GM12878 (cell line): ENCODE results near the gene LMNTD2. TPM values are rescaled to one million over a fixed set of nuclear protein-coding genes. Genes with fewer than 3 reads are reported as not detected.

Source experiments
- ATAC-seq: fragments of 200-7000 bp; cut with Tn5 transposase; 3 replicates; pipeline ENCODE4 v1.9.1; 2020; ENCODE audit warnings: mild to moderate bottlenecking, moderate library complexity
- BruUV-seq: library from RNA; stranded (reverse); fragments of 400-500 nt; replicated peaks from 2 replicates; lab custom pipeline; 2021; lab: Mats Ljungman, UMichigan
- CTCF ChIA-PET: fragments of 300-600 bp; sonication (Branson Sonifier 250); formaldehyde crosslinking; extraction: SDS; loops from one replicate; lab custom pipeline; 2021; ENCODE audit warnings: inconsistent platforms; lab: Yijun Ruan, JAX
- POLR2A ChIA-PET: fragments of 350-600 bp; formaldehyde crosslinking; extraction: SDS; loops from one replicate; lab custom pipeline; 2021; ENCODE audit warnings: inconsistent platforms; lab: Charles Lee
- RAD21 ChIA-PET: fragments of 300-600 bp; sonication (Branson Sonifier 250); formaldehyde crosslinking; loops from one replicate; lab custom pipeline; 2023; ENCODE audit warnings: antibody characterized with exemption; ENCODE audit not compliant: unreplicated experiment; lab: Charles Lee
- SMC1A ChIA-PET: fragments of 300-600 bp; sonication (Branson Sonifier 250); formaldehyde crosslinking; loops from one replicate; lab custom pipeline; 2023; ENCODE audit not compliant: unreplicated experiment, uncharacterized antibody; lab: Charles Lee
- DNase-seq: peaks from one replicate; pipeline ENCODE4 v3.0.0-alpha.2; 2011; ENCODE audit warnings: low read depth, low spot score
- FAIRE-seq: peaks from 3 replicates; lab custom pipeline; 2011; peaks lifted over from hg19 to GRCh38; lab: Jason Lieb, UNC
- H2AFZ ChIP-seq: 2 replicates; pipeline ENCODE4 v1.6.0; 2011; ENCODE audit warnings: low read depth, low read length, control low read depth; ENCODE audit not compliant: control insufficient read depth
- H3K27ac ChIP-seq: 2 replicates; pipeline ENCODE4 v1.5.1; 2011; ENCODE audit warnings: control low read depth; ENCODE audit not compliant: control insufficient read depth, insufficient read depth
- H3K27me3 ChIP-seq, 2 experiments: replicated peaks in 1 of 2; 2 replicates each; pipeline versions ENCODE4 v1.6.0 to v1.6.1; 2011; ENCODE audit warnings: low read length in 1 of 2; ENCODE audit not compliant: control insufficient read depth in 2 of 2, insufficient read depth in 2 of 2
- H3K36me3 ChIP-seq, 2 experiments: 2 replicates each; pipeline ENCODE4 v1.5.1; 2011; ENCODE audit warnings: low read length in 1 of 2; ENCODE audit not compliant: control insufficient read depth in 2 of 2, insufficient read depth in 2 of 2
- H3K4me1 ChIP-seq: 2 replicates; pipeline ENCODE4 v1.6.1; 2011; ENCODE audit warnings: mild to moderate bottlenecking, low read length, moderate library complexity, mixed read lengths; ENCODE audit not compliant: control insufficient read depth, insufficient read depth
- H3K4me2 ChIP-seq: 2 replicates; pipeline ENCODE4 v1.6.0; 2011; ENCODE audit warnings: control low read depth; ENCODE audit not compliant: control insufficient read depth, insufficient read depth
- H3K4me3 ChIP-seq: fragments of 200-600 bp; sonication (generic); 2 replicates; pipeline ENCODE4 v1.5.1; 2016
- H3K79me2 ChIP-seq: 2 replicates; pipeline ENCODE4 v1.6.0; 2011; ENCODE audit warnings: low read length; ENCODE audit not compliant: control insufficient read depth, insufficient read depth
- H3K9ac ChIP-seq: 2 replicates; pipeline ENCODE4 v1.8.0; 2011; ENCODE audit warnings: low read length, control low read depth, mixed read lengths; ENCODE audit not compliant: control insufficient read depth, insufficient read depth
- H3K9me3 ChIP-seq: replicated peaks from 3 replicates; pipeline ENCODE4 v1.5.1; 2011; ENCODE audit warnings: mild to moderate bottlenecking, low read length; ENCODE audit not compliant: control insufficient read depth, insufficient read depth
- H4K20me1 ChIP-seq: 2 replicates; pipeline ENCODE4 v1.6.0; 2011; ENCODE audit not compliant: control insufficient read depth, insufficient read depth
- BCL3 ChIP-seq: IDR thresholded peaks from 2 replicates; pipeline ENCODE4 v1.6.1; 2011; ENCODE audit warnings: borderline replicate concordance, low read depth, mild to moderate bottlenecking, moderate library complexity, low read length; ENCODE audit not compliant: insufficient read depth, poor library complexity, severe bottlenecking
- CEBPB ChIP-seq, 2 experiments: fragments of 150-350 bp in 1 of 2; IDR thresholded peaks; 2 replicates each; pipeline ENCODE4 v1.6.1; 2012 to 2014; ENCODE audit warnings: low read depth in 2 of 2, low read length in 2 of 2, borderline replicate concordance in 1 of 2, inconsistent platforms in 1 of 2
- CHD4 ChIP-seq: fragments of 200-600 bp; sonication (generic); IDR thresholded peaks from 2 replicates; pipeline ENCODE4 v1.6.1; 2016; ENCODE audit warnings: mild to moderate bottlenecking
- ELK1 ChIP-seq: IDR thresholded peaks from 2 replicates; pipeline ENCODE4 v1.6.1; 2012; ENCODE audit warnings: low read depth, low read length, improper control_type of control experiment
- MTA2 ChIP-seq: fragments of 450-650 bp; IDR thresholded peaks from 2 replicates; pipeline ENCODE4 v1.6.1; 2016; ENCODE audit warnings: low read depth, mild to moderate bottlenecking, moderate library complexity
- MYB ChIP-seq: fragments of 150-350 bp; IDR thresholded peaks from 2 replicates; pipeline ENCODE4 v1.6.1; 2014; ENCODE audit warnings: mild to moderate bottlenecking, low read depth, low read length, borderline replicate concordance
- MYC ChIP-seq: IDR thresholded peaks from 2 replicates; pipeline ENCODE4 v1.6.1; 2011; ENCODE audit warnings: mild to moderate bottlenecking, low read length, moderate library complexity, inconsistent platforms; ENCODE audit not compliant: insufficient read depth, insufficient replicate concordance, insufficient read length, severe bottlenecking
- PAX5 ChIP-seq: IDR thresholded peaks from 2 replicates; pipeline ENCODE4 v1.6.1; 2011; ENCODE audit warnings: low read depth, low read length, borderline replicate concordance
- SREBF1 ChIP-seq: IDR thresholded peaks from 2 replicates; pipeline ENCODE4 v1.6.1; 2012; ENCODE audit warnings: mild to moderate bottlenecking, low read length
- TCF7 ChIP-seq: IDR thresholded peaks from 2 replicates; pipeline ENCODE4 v1.6.1; 2014; ENCODE audit warnings: antibody characterized with exemption, borderline replicate concordance
- USF2 ChIP-seq: IDR thresholded peaks from 2 replicates; pipeline ENCODE4 v1.6.1; 2011; ENCODE audit warnings: low read depth, low read length, improper control_type of control experiment, borderline replicate concordance
- ZBED1 ChIP-seq: IDR thresholded peaks from 2 replicates; pipeline ENCODE4 v1.6.1; 2016; ENCODE audit warnings: borderline replicate concordance
- ZNF384 ChIP-seq: IDR thresholded peaks from 2 replicates; pipeline ENCODE4 v1.6.1; 2012; ENCODE audit warnings: low read depth, mild to moderate bottlenecking, low read length, improper control_type of control experiment, borderline replicate concordance
- ZNF592 ChIP-seq: fragments of 450-650 bp; IDR thresholded peaks from 2 replicates; pipeline ENCODE4 v1.6.1; 2017; ENCODE audit warnings: mild to moderate bottlenecking, moderate library complexity
- ZSCAN29 ChIP-seq: fragments of 450-650 bp; IDR thresholded peaks from 2 replicates; pipeline ENCODE4 v1.6.1; 2017; ENCODE audit warnings: mild to moderate bottlenecking, moderate library complexity
- WGBS: methylation state at CpG from one replicate; pipeline ENCODE4 v1.1.6; 2016; ENCODE audit warnings: low lambda C conversion rate; ENCODE audit not compliant: insufficient replicate concordance, insufficient coverage; ENCODE audit errors: missing lambda C conversion rate; 5-methylcytosine and 5-hydroxymethylcytosine counted together
- in situ Hi-C: fragments of 300-500 bp; cut with MboI; formaldehyde crosslinking; loops from 9 replicates; pipeline ENCODE4 v1.14.3; 2018; ENCODE audit warnings: mixed read lengths
- intact Hi-C: fragments of 100-400 bp; cut with micrococcal nuclease; formaldehyde crosslinking; loops from one replicate; pipeline ENCODE4 v1.14.2; 2022; ENCODE audit not compliant: unreplicated experiment
- polyA plus RNA-seq, 11 experiments: library from polyadenylated mRNA; depleted of rRNA in 4 of 11; unstranded in 6 of 11; stranded (reverse) in 5 of 11; fragments of >200 nt; fragmentation: Nextera tagmentation in 4 of 11; fragmentation: Illumina TruSeq in 1 of 11; extraction: Ambion mirVana in 4 of 11; extraction: Trizol in 1 of 11; gene quantifications; 1 replicate in 1 of 11; 2 replicates in 10 of 11; pipeline versions ENCODE4 v1.2.1 to v1.2.3, GENCODE V29; 2011 to 2016; ENCODE audit warnings: inconsistent platforms in 2 of 11, missing spikeins in 2 of 11, low read depth in 1 of 11
- total RNA-seq, 4 experiments: library from RNA; depleted of rRNA in 3 of 4; stranded (reverse); fragments of >200 nt in 3 of 4; fragmentation: Illumina TruSeq in 1 of 4; extraction: Trizol in 1 of 4; gene quantifications; 2 replicates each; pipeline versions ENCODE4 v1.2.1 to v1.2.3, GENCODE V29; 2013 to 2021

LMNTD2 gene
- total and polyA plus RNA-seq, 10 of the 15 experiments (the other 5 are each of a cell fraction or from before 2014, with no cell fraction given) = 0.22 to 4.1 (median 1.3) TPM; not detected in 2

GRCh38 chr11:538431-539051 is 22.0 kb downstream of the LMNTD2 start:
- Histone ChIP-seq H3K79me2 (peaks cover 14% of the 10 kb centered on the region), H3K9ac (no peak overlapping the region), H3K4me1 (peaks cover 28% of the 10 kb centered on the region), H3K4me2 (peak overlapping the region; percentile 100), H2AFZ (no peak overlapping the region), H3K27ac (no peak overlapping the region), H3K4me3 (peak overlapping the region; percentile 75; the same call in 1 of the 2 replicates), H4K20me1 (peaks cover 4% of the 10 kb centered on the region; the same call in 1 of the 2 replicates), H3K9me3 (no peaks in the 10 kb centered on the region), H3K36me3 (peaks cover 0 to under 1% of the 10 kb centered on the region in 2 experiments; a peak in 1 of 4 replicates), H3K27me3 (no peaks in the 10 kb centered on the region)
- ChIA-PET RAD21 (no interaction called here), SMC1A (no interaction called here), POLR2A (interaction anchor here (0.6 to 1.1 kb wide), 3 partner anchors 25 to 221 kb away, joined by 3 read pairs; partner anchors contain the start of gene TMEM80), CTCF (interaction anchor here (0.7 to 1.2 kb wide), 2 partner anchors 16 to 280 kb away, joined by 3 read pairs; no protein-coding TSS in a partner anchor)
- no peak for FAIRE-seq
- no peak for ATAC-seq
- DNase-seq = no peak
- 92% methylated on average over 20 of the region's 20 CpGs for WGBS
- BruUV-seq = no TSS peak
- TF ChIP-seq ZBED1 (no peak), ZNF384 (no peak), TCF7 (no peak), CEBPB (IDR thresholded peaks at IDR 0.05; ENCODE audit: borderline replicate concordance in 1 of 2, low read depth in 2 of 2, low read length in 2 of 2) (no peak), MYB (no peak), SREBF1 (no peak), ZNF592 (no peak), PAX5 (no peak), CHD4 (no peak), MYC (no peak), MTA2 (no peak), BCL3 (no peak), ZSCAN29 (no peak), USF2 (no peak), ELK1 (no peak)
- in situ Hi-C loops (no loop called here), intact Hi-C loops (no loop called here)
